ENCODE results near the gene TEX14.
"Not testable (repeated sequence)": the region's sequence is repeated elsewhere in the genome, so short reads cannot be mapped to it uniquely, and the experiment has no call there.

Gene TEX14

GRCh38 chr17:58693751-58694150 lies 1.9 kb upstream of the TEX14 start:
- FAIRE-seq = peak; percentile 20
- no peak for DNase-seq (ENCODE audit: insufficient read length, low spot score)
- no peak for TF ChIP-seq SPI1 (IDR thresholded peaks at IDR 0.05; ENCODE audit: low read depth, low read length)
- TF ChIP-seq POU2F2 (IDR thresholded peaks at IDR 0.05; ENCODE audit: low read depth, low read length) = no peak
- no peak for TF ChIP-seq PAX5 (IDR thresholded peaks at IDR 0.05; ENCODE audit: insufficient read depth, low read length, severe bottlenecking)
- TF ChIP-seq POLR2AphosphoS5 (IDR thresholded peaks at IDR 0.05; ENCODE audit: low read depth, low read length) = no peak
- no peak for TF ChIP-seq TAF1 (IDR thresholded peaks at IDR 0.05; ENCODE audit: low read depth, low read length)
- TF ChIP-seq POLR2A (IDR thresholded peaks at IDR 0.05; ENCODE audit: low read depth, low read length) = no peak

GRCh38 chr17:58693208-58693607 lies 1.4 kb upstream of the TEX14 start:
- FAIRE-seq = no peak
- no peak for TF ChIP-seq SPI1 (IDR thresholded peaks at IDR 0.05; ENCODE audit: low read depth, low read length)
- no peak for DNase-seq (ENCODE audit: insufficient read length, low spot score)

GRCh38 chr17:58692239-58693055 lies 602 bp upstream of the TEX14 start, which contains the start of gene RAD51C:
Gene RAD51C, plus strand, starts transcription at chr17:58692602. Its CDS starts 42 bp downstream, at chr17:58692644.
- FAIRE-seq = peak; percentile 95
- peak; percentile 59; the same call in 1 of the 2 replicates for TF ChIP-seq POU2F2 (IDR thresholded peaks at IDR 0.05; ENCODE audit: low read depth, low read length)
- peak; percentile 89 for TF ChIP-seq POLR2AphosphoS5 (IDR thresholded peaks at IDR 0.05; ENCODE audit: low read depth, low read length)
- peak; percentile 89 for TF ChIP-seq POLR2A (IDR thresholded peaks at IDR 0.05; ENCODE audit: low read depth, low read length)
- TF ChIP-seq PAX5 (IDR thresholded peaks at IDR 0.05; ENCODE audit: insufficient read depth, low read length, severe bottlenecking) = no peak
- TF ChIP-seq TAF1 (IDR thresholded peaks at IDR 0.05; ENCODE audit: low read depth, low read length) = peak; percentile 55; the same call in 1 of the 2 replicates
- TF ChIP-seq SPI1 (IDR thresholded peaks at IDR 0.05; ENCODE audit: low read depth, low read length) = peak; percentile 67
- DNase-seq (ENCODE audit: insufficient read length, low spot score) = peak; percentile 80

GRCh38 chr17:58690033-58690432 lies 1.8 kb downstream of the TEX14 start:
- DNase-seq (ENCODE audit: insufficient read length, low spot score); FAIRE-seq: not testable (repeated sequence)

- no peak for DNase-seq (ENCODE audit: insufficient read length, low spot score)
- TF ChIP-seq POU2F2 (IDR thresholded peaks at IDR 0.05; ENCODE audit: low read depth, low read length) (no peak), POLR2A (IDR thresholded peaks at IDR 0.05; ENCODE audit: low read depth, low read length) (no peak), SPI1 (IDR thresholded peaks at IDR 0.05; ENCODE audit: low read depth, low read length) (no peak), PAX5 (IDR thresholded peaks at IDR 0.05; ENCODE audit: insufficient read depth, low read length, severe bottlenecking) (no peak), POLR2AphosphoS5 (IDR thresholded peaks at IDR 0.05; ENCODE audit: low read depth, low read length) (no peak), TAF1 (IDR thresholded peaks at IDR 0.05; ENCODE audit: low read depth, low read length) (no peak)
- no peak for FAIRE-seq
Observed at GRCh38 chr17:58688521-58688920, 3.3 kb downstream of the TEX14 start.

- no peak for TF ChIP-seq POU2F2 (IDR thresholded peaks at IDR 0.05; ENCODE audit: low read depth, low read length)
- TF ChIP-seq PAX5 (IDR thresholded peaks at IDR 0.05; ENCODE audit: insufficient read depth, low read length, severe bottlenecking) = no peak
- no peak for TF ChIP-seq SPI1 (IDR thresholded peaks at IDR 0.05; ENCODE audit: low read depth, low read length)
- no peak for TF ChIP-seq TAF1 (IDR thresholded peaks at IDR 0.05; ENCODE audit: low read depth, low read length)
- TF ChIP-seq POLR2AphosphoS5 (IDR thresholded peaks at IDR 0.05; ENCODE audit: low read depth, low read length) = no peak
- TF ChIP-seq POLR2A (IDR thresholded peaks at IDR 0.05; ENCODE audit: low read depth, low read length) = no peak
- FAIRE-seq = no peak
- DNase-seq (ENCODE audit: insufficient read length, low spot score) = no peak
Observed at GRCh38 chr17:58686980-58687379, 4.9 kb downstream of the TEX14 start.

- not testable (repeated sequence) for FAIRE-seq; DNase-seq (ENCODE audit: insufficient read length, low spot score)
Observed at GRCh38 chr17:58684462-58684861, 7.4 kb downstream of the TEX14 start.

GRCh38 chr17:58684003-58684402 lies 7.8 kb downstream of the TEX14 start:
- TF ChIP-seq SPI1 (IDR thresholded peaks at IDR 0.05; ENCODE audit: low read depth, low read length) = no peak
- no peak for FAIRE-seq
- DNase-seq (ENCODE audit: insufficient read length, low spot score) = no peak

- no peak for DNase-seq (ENCODE audit: insufficient read length, low spot score)
- TF ChIP-seq PAX5 (IDR thresholded peaks at IDR 0.05; ENCODE audit: insufficient read depth, low read length, severe bottlenecking) = no peak
- TF ChIP-seq SPI1 (IDR thresholded peaks at IDR 0.05; ENCODE audit: low read depth, low read length) = no peak
- TF ChIP-seq POLR2AphosphoS5 (IDR thresholded peaks at IDR 0.05; ENCODE audit: low read depth, low read length) = no peak
- no peak for FAIRE-seq
Observed at GRCh38 chr17:58680038-58680369, 11.8 kb downstream of the TEX14 start.

- FAIRE-seq (peak; percentile 82), DNase-seq (ENCODE audit: insufficient read length, low spot score) (peak; percentile 39)
- peak; percentile 82 for TF ChIP-seq TAF1 (IDR thresholded peaks at IDR 0.05; ENCODE audit: low read depth, low read length)
- TF ChIP-seq POU2F2 (IDR thresholded peaks at IDR 0.05; ENCODE audit: low read depth, low read length) = peak; percentile 100
- TF ChIP-seq POLR2A (IDR thresholded peaks at IDR 0.05; ENCODE audit: low read depth, low read length) = peak; percentile 100
- peak; percentile 77 for TF ChIP-seq PAX5 (IDR thresholded peaks at IDR 0.05; ENCODE audit: insufficient read depth, low read length, severe bottlenecking)
- TF ChIP-seq POLR2AphosphoS5 (IDR thresholded peaks at IDR 0.05; ENCODE audit: low read depth, low read length) = peak; percentile 100
- peak; percentile 44 for TF ChIP-seq SPI1 (IDR thresholded peaks at IDR 0.05; ENCODE audit: low read depth, low read length)
Observed at GRCh38 chr17:58679263-58680037, 12.4 kb downstream of the TEX14 start.

- not testable (repeated sequence) for DNase-seq (ENCODE audit: insufficient read length, low spot score); FAIRE-seq
Observed at GRCh38 chr17:58678287-58678686, 13.6 kb downstream of the TEX14 start.
